Activated gamma-delta T cell treated with Interleukin-2 at 50 U/mL for 16 hours (primary cell): Measurements from ENCODE around the gene VWA3B.
"Not testable (repeated sequence)": the region's sequence is repeated elsewhere in the genome, so short reads cannot be mapped to it uniquely, and the experiment has no call there.

ENCODE experiments used
- DNase-seq: peaks from one replicate; pipeline ENCODE4 v3.0.0-alpha.2; 2020

Gene VWA3B

DNA sequence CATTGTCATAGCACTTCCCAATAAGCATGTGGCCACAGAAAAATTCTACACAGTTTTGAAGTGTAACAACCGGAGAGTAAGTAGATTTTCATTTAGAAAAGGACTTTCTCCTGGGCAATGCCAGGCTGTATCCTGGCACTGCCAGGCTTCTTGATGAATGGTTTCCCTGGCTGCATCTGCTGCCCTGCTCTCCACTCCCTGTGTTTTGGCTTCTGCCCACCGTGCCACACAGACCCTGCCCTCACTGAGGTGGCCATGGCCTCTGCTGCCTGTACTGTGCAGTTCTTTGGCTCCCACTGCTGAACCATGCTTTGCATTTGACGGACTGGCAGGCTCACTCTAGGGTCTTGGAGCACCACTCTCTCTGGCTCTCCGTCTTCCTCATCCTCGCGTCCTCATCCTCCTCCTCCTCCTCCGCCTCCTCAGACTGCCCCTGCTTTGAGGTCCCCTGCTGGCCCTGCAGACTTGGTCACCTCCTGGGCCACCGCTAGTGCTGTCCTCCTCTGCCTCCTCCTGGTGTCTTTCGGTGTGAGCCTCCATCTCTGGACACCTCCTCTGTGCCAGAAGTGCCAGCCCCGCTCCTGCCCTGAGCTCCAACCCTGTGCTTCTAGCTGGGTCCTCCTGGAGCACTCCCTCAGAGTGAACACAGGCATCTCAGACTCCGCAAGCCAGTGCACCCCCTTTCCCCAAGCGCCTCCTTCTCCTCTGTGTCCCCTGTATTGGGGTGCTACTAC is 213.3 kb downstream of the VWA3B start:
- no peak for DNase-seq

DNA sequence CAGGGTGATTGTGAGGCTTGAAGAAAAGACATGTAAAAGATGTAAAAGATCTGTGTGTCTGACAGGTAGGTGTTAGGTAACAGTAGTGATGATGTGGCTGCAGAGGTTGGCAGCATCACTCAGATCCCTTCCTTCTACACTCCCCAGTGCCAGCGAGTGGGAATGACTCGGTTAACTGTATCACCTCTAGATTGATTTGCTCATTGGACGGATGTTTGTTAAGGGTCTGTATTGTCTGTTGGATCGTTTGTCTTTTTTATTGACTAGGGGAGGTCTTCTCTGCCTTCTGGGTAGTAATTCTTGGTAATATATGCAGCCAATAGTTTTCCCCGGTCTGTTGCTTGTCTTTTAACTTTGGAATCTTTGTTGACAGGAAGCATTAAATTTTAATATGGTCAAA is 214.5 kb downstream of the VWA3B start:
- no peak for DNase-seq

DNA sequence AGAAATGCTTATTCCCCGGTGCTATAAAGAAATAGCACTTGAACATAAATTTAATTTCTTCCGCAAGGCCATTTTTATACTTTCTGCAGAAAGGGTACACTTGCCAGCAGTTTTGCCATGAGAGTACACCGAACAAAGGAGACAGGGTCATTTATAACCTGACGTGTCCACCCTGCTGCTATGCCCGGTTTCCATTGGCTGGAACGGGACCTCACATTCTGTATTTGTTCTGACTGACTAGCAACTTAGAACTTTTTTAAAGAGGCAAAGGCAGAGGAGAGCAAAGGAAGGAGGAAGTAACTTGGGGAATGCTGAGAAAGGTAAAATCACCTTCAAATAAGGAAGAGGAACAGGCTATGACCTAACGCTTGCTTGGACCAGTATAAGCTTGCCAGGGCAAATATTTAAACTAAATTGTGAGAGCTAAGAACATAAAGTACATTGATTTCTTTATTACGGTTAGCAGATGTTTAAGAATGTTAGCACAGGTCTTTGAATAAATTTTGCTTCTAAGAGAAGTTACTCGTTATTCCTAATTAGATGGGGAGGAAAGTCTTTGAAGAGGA is 220.2 kb downstream of the VWA3B start:
- not testable (repeated sequence) for DNase-seq

DNA sequence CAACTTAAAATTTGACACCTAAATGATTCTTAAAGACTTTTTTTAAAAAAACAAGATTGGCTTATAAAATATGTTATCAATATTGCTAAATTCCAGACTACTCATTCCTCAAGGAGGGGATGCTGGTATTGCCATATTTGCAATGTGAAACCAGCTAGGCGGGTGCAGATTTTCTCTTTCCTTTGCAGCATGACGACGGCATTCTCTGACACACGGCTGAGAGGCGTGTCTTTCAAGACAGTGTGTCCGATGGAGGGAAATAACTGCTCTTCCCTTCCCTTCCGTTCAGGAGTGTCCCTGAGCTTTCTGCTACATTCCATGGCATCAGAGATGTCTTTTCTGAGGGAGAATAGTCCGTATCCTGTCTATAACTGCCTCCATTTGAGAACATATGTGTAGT is 221.1 kb downstream of the VWA3B start:
- DNase-seq, result no peak

DNA sequence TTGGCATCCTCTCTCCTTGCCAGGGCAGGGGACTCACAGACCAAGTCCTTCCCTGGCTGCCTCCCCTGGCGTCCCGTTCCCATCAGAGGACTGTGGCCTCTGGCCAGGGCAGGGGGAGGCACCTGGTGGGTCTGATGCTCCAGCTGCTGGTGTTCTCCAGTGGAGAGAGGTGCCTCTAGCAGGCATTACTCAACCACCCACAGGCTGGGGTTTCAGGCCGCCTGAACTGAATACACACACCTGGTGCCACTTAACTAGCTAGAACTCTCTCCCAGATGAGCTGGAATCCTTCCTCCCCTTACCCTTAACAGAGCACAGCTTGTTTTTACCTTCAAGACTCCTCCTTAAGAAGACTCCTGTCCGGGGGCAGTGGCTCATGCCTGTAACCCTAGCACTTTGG is 221.6 kb downstream of the VWA3B start:
- no peak for DNase-seq

DNA sequence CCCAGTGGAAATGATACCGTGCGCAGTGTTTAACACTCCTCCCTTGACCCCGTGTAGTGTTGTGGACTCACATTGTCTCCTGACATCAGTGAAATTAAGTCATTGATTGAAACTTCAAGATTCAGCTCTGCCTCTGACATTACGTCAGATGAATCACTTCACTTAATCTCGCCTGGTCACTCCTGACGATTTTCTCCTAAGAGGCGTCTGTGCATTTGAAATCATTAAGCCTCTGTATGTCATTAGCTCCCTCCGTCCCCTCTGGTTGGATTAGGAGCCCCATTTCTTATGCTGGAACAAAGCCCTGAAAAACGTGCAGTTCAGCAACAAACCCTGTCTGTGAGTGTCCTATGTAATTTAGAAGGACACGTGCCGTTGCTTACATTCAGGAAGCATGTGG is 222.6 kb downstream of the VWA3B start:
- DNase-seq, result no peak

DNA sequence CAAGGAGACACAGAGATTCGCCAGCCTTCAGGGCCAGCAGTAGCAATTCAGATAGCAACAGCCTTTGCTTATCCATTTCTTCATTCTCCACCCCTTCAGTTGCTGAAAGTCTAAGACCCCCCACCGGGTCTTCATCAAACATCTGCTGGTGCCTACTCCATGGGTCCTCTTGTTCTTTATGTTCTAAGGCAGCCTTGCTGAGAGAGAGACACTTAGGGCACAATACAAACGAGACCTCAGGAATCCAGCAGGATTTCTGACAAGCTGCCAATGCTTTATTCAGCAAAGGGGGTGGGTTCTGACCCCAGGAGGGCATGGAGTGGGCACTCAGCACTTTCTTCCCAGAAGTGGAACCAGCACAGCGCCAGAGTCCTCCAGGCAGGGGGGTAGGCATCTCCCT is 223.0 kb downstream of the VWA3B start:
- DNase-seq, result no peak

DNA sequence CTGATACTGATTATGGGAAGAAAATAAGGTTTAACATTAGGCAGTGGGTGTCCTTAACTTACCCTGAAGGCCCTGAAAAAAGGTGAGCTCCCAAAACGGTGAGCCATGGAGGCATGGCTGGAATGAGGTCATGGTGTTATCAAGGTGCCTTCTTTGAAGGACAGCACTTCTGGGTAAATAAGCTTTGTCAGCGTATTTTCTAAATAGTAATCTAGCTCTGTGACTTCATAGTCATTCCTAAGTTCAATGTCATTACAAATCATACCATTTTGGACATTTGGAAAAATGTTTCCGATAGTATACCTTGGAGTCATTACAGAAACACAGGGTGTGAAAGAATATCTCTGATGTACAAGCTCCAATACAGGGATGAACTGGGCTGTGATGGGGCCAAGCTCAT is 224.1 kb downstream of the VWA3B start:
- DNase-seq, result no peak

DNA sequence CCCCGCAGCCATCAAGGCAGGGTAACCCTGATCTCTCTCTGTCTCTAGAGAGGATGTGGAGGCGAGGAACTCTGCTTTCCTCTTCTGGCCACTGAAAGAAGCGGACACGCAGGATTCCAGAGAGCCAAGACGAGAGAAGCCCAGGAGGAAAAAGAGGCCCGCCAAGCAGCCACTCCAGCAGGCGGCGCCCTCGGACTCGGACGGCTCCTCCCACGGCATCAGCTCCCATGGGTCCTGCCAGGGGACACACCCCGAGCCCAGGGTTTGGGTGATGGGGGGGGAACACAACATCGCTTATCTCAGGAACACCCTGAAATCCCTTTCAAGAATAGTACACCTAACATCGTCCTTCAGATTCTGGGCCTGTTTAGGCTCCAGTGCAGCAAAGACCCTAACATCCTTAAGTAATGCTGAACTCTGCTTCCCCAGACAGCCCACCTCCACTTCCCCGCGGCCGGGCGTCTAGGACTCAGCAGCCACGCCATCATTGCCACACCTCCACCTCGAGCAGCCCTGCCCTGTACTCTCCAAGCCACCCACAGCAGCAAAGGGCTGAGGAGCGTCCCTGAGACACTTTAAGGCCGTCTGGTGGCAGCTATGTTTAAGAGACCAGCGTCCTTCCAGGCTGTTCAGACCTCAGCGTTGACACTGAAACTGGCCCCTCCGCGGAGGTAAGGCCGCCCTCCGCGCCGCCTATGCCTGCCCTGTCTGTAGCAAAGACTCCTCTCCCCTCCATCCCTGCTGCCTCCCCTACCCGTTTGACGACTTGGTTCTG is 225.0 kb downstream of the VWA3B start:
- no peak for DNase-seq

DNA sequence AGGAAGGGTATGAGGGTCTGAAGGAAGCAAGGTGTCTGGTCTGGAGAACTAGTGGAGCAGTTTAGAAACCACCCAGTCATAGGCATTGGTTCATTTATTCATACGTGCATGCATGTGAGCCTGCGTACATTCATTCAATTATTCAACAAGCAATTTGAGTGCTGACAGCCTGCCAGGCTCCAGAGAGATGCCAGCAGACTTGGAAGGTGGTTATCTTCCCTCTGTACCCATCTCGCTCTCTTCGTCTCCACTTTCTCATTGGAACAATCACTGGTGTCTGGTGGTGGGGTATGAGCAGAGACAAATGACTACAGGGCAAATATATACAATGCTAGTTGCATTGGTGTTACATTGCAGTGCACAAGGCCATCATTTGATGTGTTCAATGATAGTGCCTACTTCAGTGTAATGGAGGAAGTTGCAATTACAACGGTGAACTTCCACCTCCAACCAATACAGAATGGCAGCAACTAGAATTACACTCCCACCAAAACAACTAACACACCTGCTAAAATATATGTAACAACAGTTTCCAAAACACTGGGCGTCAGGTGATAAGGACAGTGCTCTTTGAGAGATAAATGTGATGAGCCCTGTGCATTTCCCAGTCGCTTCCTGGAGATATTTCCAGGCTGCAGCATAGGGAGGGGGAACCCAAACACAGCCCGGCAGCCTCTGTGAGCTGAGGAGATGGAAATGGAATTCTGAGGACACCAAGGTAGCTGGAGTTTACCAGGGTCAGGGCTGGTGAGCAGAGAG is 226.7 kb downstream of the VWA3B start:
- no peak for DNase-seq

DNA sequence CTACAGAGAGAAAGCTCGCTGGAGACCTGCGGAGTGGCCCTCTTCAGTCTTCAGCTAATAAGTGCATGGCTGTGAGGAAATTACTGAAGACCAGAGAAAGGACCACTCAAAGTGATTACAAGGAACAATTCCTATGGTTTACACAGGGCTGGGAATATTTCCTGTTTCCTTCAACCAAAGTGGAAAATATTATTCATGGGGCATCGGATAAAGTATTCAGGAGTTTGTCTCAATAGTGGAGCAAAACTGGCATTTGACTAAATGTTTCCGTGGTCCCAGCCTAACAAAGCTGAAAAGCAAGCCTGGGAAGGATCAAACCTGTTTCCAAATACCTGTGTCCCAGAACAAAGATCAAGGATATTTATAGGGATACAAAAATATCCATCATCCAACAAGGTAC is 227.3 kb downstream of the VWA3B start:
- DNase-seq, result no peak

DNA sequence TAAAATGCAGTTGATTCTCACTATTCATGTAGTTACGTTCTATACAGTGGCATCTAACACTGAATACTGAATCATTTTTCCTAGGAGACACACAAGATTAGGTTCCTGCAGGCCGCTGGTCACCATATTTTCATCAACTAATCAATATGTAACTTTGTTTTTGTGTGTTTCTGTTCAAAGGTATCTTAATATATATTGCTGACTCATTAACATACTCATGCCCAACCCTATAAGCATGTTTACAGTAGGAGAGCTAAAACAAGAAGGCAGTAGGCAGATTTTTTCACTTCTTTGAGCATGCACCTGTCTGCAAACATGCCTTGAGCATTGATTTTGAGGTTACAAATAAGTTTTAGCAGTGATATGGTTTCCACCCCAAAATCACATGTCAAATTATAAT is 229.0 kb downstream of the VWA3B start:
- no peak for DNase-seq

DNA sequence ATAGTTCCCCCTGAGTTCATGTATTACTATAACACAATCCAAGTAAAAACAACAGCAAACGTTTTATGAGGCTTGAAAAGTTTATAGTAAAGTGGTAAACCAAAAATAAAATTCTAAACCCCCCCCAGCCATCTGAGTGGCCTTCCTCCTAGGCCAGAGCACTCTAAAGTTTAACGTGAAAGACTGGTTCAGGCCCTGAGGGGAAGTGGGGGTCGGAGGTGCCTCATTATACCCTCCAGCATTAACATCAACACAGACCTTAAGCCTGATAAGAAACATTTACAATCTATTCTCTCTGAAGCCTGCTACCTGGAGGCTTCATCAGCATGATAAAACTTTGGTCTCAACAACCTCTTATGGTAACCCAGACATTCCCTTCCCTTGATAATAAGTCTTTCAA is 230.2 kb downstream of the VWA3B start:
- DNase-seq, result no peak

DNA sequence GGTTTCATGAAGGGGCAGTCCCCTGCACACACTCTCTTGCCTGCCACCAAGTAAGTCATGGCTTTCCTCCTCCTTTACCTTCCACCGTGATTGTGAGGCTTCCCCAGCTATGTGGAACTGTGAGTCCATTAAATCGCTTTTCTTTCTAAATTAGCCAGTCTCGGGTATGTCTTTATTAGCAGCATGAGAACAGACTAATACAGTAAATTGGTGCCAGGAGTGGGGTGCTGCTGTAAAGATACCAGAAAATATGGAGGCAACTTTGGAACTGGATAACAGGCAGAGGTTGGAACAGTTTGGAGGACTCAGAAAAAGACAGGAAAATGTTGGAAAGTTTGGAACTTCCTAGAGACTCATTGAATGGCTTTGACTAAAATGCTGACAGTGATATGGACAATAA is 233.2 kb downstream of the VWA3B start:
- not testable (repeated sequence) for DNase-seq

DNA sequence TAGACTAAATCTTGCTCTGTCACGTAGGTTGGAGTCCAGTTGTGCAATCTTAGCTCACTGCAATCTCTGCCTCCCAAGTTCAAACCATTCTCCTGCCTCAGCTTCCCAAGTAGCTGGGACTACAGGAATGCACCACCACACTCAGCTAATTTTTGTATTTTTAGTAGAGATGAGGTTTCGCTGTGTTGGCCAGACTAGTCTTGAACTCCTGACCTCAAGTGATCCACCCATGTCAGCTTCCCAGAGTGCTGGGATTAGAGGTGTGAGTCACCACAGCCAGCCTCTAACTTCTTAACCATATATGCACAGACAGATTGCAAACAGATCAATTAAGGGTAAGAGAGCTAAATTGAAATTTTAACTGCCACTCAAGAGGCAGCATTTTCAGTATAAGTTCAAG is 237.2 kb downstream of the VWA3B start:
- no peak for DNase-seq

DNA sequence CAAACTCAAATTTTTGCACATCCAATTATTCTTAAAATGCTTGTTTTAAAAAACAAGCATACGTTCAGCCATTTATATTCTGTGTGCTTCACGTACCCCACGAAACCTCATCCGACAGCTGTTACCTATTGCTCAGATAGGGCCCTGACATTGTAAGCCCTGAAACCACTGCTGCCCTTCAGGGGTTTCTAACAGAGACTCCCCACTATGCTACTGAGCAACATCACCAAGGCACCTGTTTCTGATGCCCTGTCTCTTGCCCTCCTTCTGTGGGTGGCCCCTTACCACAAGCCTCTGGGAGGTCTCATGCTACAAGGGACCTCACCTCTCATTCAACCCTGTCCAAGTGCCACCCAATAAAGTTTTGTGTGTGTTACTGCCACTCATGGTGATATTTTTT is 240.8 kb downstream of the VWA3B start:
- no peak for DNase-seq

DNA sequence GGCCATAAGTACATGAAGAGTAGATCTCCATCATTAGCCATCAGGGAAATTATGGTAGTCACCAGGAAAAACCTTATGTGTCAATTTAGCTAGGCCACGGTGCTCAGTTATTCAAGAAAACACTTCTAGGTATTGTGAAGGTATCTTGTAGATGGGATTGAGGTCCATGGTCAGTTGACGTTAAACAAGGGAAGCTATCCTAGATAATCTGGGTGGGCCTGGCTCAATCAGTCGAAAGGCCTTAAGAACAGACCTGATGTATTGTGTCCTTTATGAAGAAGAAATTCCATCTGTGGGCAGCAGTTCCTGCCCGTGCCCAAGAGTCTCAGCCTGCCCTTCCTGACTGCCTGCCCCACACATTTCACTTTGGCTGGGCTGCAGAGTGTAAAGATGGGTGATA is 242.6 kb downstream of the VWA3B start:
- no peak for DNase-seq

DNA sequence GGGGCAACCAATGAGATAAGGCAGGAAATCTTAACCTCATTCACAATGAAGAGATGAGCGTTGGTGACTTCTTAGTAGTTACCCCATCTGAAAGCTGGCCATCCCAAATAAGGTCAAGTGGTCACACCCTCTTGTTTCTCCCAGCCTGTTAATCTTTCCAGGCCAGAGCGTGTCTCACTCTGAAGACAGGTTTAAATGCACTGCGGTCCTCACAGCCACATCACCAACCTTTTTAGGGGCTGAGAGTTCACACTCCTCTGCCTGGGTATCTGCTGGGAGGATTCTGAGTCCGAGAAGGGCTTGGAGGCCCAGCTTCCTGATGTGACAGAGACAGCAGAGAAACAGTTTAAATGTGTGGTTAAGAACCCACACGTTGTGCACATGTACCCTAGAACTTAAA is 246.0 kb downstream of the VWA3B start:
- no peak for DNase-seq

DNA sequence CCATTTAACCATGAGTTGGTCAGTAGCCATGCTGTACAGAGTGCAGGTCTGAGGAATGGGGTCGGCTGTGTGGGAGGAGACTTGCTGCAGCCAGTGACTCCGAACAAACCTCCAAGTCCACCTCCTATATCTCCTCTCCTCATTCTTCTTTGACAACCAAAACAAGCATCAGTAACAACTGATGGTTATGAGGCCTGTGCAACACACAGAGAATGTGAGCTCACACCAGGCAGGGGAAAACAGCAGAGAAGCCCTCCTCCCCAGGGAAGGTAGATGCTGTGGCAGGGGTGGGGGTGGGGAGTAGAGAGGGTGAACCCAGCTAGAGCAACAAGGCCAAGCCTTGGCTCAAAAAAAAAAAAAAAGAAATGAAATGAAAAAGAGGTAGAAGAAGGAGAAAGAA is 247.0 kb downstream of the VWA3B start:
- no peak for DNase-seq

DNA sequence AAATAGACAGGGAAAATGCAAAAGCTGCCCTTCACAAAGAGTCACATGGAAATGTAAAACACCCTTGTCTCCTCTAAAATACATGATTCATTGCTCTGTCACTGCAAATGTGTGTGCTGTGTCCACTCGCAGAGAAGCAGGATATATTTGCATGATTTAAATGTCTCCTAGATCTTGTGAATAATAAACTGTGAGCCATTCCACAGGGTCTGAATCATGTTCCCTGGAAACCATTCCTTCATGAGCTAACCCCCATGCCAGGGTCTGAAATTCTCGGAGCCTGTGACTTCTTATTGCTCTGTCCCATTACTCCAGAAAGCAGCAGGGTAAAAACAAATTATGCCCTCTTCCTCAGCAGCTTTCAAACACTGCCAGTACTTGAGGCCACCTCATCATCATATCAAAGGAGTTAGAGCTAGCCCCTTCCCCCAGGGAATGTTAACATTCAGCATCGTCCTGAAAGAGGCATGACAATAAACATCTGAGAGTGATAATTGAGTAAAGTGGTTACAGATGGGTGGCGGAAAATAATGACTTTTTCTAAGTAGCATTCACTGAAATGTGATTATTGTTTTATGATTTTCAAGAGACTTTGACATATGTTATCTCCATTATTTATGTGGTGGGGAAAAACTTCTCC is 247.6 kb downstream of the VWA3B start:
- no peak for DNase-seq

DNA sequence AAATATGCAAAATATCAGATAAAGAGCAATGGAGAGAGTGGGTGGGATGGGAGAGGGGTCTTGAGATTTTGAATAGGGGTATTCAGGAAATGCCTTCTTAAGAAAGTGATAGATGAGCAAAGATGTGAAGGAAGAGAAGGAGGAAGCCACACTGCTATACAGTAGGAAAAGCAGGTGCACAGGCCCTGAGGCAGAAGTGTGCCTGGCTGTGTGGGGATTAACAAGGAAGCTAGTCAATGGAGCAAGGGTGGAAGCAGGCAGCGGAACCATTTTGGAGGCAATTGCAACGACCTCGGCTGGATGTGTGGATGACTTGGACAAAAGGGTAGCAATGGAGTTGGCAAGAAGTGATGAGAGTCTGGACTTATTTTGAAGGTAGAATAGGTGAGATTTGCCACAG is 248.3 kb downstream of the VWA3B start:
- DNase-seq, result no peak

DNA sequence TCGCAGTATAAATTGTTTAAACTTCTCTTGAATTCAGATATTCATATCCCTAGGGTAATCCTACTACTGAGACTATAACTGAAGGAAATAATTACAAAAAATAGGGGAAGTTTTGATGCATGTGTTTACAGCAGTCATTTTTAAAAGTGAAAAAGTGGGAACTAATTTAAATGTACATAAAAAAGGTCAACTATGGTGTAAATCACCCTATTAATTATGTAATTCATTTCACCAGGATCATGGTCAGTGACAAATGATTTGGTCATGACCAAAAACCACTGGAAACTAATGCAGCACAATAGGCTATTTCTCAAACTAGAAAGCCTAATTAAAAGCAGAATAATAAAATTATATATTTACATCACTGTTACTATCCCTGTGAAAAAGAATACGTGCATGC is 254.3 kb downstream of the VWA3B start:
- no peak for DNase-seq

DNA sequence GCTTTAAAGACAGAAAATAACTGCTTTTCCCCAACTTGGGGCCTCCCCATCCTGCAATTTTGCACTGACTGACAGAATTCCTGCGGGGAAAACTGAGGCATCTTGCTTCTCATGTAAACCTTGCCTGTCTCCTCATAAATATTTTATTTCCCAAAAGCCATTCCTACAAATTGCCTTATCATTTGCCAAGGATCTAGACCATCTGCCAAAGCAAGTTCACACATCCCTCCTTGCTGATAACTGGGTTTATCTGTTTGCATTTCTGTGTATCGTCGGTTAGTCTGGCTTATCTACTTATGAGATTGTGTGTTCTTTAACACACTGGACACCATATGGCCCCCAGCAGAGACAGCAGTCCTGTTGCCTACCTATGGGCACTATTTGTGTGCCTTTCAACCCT is 256.3 kb downstream of the VWA3B start:
- DNase-seq, result no peak
